K562 (cell line): ENCODE data around the gene SNX9. TPM values are rescaled to one million over a fixed set of nuclear protein-coding genes. Genes with fewer than 3 reads are reported as not detected.

Experiments used
- CBX8 ChIP-seq: fragments of 200-600 bp; sonication (generic); IDR thresholded peaks from 2 replicates; pipeline ENCODE4 v1.6.1; 2012; ENCODE audit warnings: borderline replicate concordance, mixed run types, low read depth, mild to moderate bottlenecking, moderate library complexity, mixed read lengths, low read length, control low read depth, inconsistent platforms; ENCODE audit not compliant: poor library complexity, severe bottlenecking; ENCODE audit errors: extremely low read depth
- CREB1 ChIP-seq, 2 experiments: sonication (generic) in 1 of 2; formaldehyde crosslinking in 1 of 2; IDR thresholded peaks; 2 replicates each; pipeline versions ENCODE4 v1.6.1 to v1.8.0; 2012 to 2022; ENCODE audit warnings: inconsistent platforms in 1 of 2, mild to moderate bottlenecking in 1 of 2, missing genetic modification reagents in 1 of 2, moderate library complexity in 1 of 2
- HMG20B ChIP-seq: fragments of 250-450 bp; sonication (Bioruptor Pico); IDR thresholded peaks from 2 replicates; pipeline ENCODE4 v1.5.0; 2021; ENCODE audit warnings: mild to moderate bottlenecking
- NR2C1 ChIP-seq, 2 experiments: fragments of 450-650 bp; IDR thresholded peaks; 2 replicates each; pipeline ENCODE4 v1.6.1; 2017; ENCODE audit warnings: mild to moderate bottlenecking in 2 of 2, antibody characterized with exemption in 1 of 2, inconsistent platforms in 1 of 2, missing compliant biosample characterization in 1 of 2, missing genetic modification characterization in 1 of 2
- TBP ChIP-seq: optimal IDR thresholded peaks from 2 replicates; pipeline ENCODE3; 2011; ENCODE audit warnings: low read depth, low read length, improper control_type of control experiment
- ZBTB17 ChIP-seq: fragments of 450-650 bp; formaldehyde crosslinking; IDR thresholded peaks from 2 replicates; pipeline ENCODE4 v1.4.0; 2020; ENCODE audit warnings: mild to moderate bottlenecking
- ZC3H11A ChIP-seq: IDR thresholded peaks from 2 replicates; pipeline ENCODE4 v1.6.1; 2012; ENCODE audit warnings: low read depth, low read length, improper control_type of control experiment
- ZFX ChIP-seq: sonication (generic); formaldehyde crosslinking; IDR thresholded peaks from 2 replicates; pipeline ENCODE4 v1.8.0; 2022; ENCODE audit warnings: mild to moderate bottlenecking, missing genetic modification reagents, moderate library complexity
- ZNF133 ChIP-seq: fragments of 250-450 bp; sonication (Bioruptor Pico); IDR thresholded peaks from 2 replicates; pipeline ENCODE4 v1.4.0; 2020; ENCODE audit warnings: mild to moderate bottlenecking
- ZNF3 ChIP-seq: fragments of 250-450 bp; sonication (Bioruptor Pico); IDR thresholded peaks from 2 replicates; pipeline ENCODE4 v1.5.0; 2021; ENCODE audit warnings: mild to moderate bottlenecking, moderate library complexity
- ZNF668 ChIP-seq: fragments of 250-450 bp; sonication (Bioruptor Pico); IDR thresholded peaks from 2 replicates; pipeline ENCODE4 v1.8.0; 2022; ENCODE audit warnings: mild to moderate bottlenecking, inconsistent platforms
- ZNF707 ChIP-seq: fragments of 250-450 bp; sonication (Bioruptor Pico); conservative IDR thresholded peaks from 2 replicates; pipeline ENCODE4 v1.8.0; 2022; ENCODE audit warnings: inconsistent platforms, mild to moderate bottlenecking, moderate library complexity
- ZZZ3 ChIP-seq: fragments of 450-650 bp; IDR thresholded peaks from 2 replicates; pipeline ENCODE4 v1.6.1; 2016; ENCODE audit warnings: antibody characterized with exemption, mild to moderate bottlenecking, moderate library complexity
- polyA plus RNA-seq, 8 experiments: library from polyadenylated mRNA; depleted of rRNA in 4 of 8; stranded (reverse) in 5 of 8; unstranded in 3 of 8; fragments of >200 nt; fragmentation: Nextera tagmentation in 2 of 8; fragmentation: Illumina TruSeq in 1 of 8; extraction: Ambion mirVana in 2 of 8; extraction: Trizol in 1 of 8; gene quantifications; 2 replicates each; pipeline versions ENCODE4 v1.2.1 to v1.2.3, GENCODE V29; 2011 to 2014; ENCODE audit warnings: inconsistent platforms in 1 of 8, missing spikeins in 1 of 8
- total RNA-seq, 7 experiments: library from RNA; depleted of rRNA in 6 of 7; stranded (reverse); fragments of >200 nt in 6 of 7; fragmentation: Illumina TruSeq in 2 of 7; extraction: Trizol in 2 of 7; gene quantifications; 2 replicates each; pipeline versions ENCODE4 v1.2.1 to v1.2.3, GENCODE V29; 2011 to 2021; ENCODE audit warnings: low replicate concordance in 1 of 7
- TF ChIP-seq, protein P1 (sequence below), 2 experiments: fragments of 450-650 bp; IDR thresholded peaks; 2 replicates each; pipeline ENCODE4 v1.6.1; 2016; ENCODE audit warnings: mild to moderate bottlenecking in 2 of 2, borderline replicate concordance in 1 of 2, low read depth in 1 of 2, moderate library complexity in 1 of 2
- TF ChIP-seq, protein P2 (sequence below): sonication (generic); formaldehyde crosslinking; IDR thresholded peaks from 2 replicates; pipeline ENCODE4 v1.8.1; 2023; ENCODE audit warnings: mild to moderate bottlenecking, missing genetic modification reagents, moderate library complexity
- TF ChIP-seq, protein P3 (sequence below): fragments of 250-450 bp; sonication (Bioruptor Pico); IDR thresholded peaks from 2 replicates; pipeline ENCODE4 v1.4.0; 2020; ENCODE audit warnings: mild to moderate bottlenecking, moderate library complexity, borderline replicate concordance

SNX9 gene
- total and polyA plus RNA-seq, 9 of the 15 experiments (the other 6 are each of a cell fraction or from before 2014, with no cell fraction given) = 6.0 to 81.7 (median 57.1) TPM

DNA sequence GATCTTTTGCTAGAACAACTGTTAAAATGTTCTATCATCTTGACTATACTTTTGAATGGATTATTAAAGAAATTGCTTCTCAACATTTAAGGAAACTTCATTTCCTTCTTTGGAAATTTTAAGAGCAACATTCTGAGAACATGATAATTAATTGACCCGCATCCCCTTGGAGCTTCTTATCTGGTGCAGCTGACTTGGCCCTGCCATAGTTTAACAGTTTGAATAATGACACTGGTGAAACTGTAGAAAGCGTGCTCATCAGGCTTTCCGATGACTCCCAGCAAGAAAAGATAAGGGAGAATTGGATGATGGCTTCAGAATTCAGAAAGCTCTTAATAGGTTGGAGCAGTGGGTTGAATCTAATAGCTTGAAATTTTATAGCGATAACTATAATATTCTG is 38.1 kb downstream of the SNX9 start (continued):
- no peak for TF ChIP-seq CREB1 (IDR thresholded peaks at IDR 0.05)
- TF ChIP-seq CREB1 (CRISPR knock-in tag; IDR thresholded peaks at IDR 0.05) = no peak
- TF ChIP-seq, protein P1, sequence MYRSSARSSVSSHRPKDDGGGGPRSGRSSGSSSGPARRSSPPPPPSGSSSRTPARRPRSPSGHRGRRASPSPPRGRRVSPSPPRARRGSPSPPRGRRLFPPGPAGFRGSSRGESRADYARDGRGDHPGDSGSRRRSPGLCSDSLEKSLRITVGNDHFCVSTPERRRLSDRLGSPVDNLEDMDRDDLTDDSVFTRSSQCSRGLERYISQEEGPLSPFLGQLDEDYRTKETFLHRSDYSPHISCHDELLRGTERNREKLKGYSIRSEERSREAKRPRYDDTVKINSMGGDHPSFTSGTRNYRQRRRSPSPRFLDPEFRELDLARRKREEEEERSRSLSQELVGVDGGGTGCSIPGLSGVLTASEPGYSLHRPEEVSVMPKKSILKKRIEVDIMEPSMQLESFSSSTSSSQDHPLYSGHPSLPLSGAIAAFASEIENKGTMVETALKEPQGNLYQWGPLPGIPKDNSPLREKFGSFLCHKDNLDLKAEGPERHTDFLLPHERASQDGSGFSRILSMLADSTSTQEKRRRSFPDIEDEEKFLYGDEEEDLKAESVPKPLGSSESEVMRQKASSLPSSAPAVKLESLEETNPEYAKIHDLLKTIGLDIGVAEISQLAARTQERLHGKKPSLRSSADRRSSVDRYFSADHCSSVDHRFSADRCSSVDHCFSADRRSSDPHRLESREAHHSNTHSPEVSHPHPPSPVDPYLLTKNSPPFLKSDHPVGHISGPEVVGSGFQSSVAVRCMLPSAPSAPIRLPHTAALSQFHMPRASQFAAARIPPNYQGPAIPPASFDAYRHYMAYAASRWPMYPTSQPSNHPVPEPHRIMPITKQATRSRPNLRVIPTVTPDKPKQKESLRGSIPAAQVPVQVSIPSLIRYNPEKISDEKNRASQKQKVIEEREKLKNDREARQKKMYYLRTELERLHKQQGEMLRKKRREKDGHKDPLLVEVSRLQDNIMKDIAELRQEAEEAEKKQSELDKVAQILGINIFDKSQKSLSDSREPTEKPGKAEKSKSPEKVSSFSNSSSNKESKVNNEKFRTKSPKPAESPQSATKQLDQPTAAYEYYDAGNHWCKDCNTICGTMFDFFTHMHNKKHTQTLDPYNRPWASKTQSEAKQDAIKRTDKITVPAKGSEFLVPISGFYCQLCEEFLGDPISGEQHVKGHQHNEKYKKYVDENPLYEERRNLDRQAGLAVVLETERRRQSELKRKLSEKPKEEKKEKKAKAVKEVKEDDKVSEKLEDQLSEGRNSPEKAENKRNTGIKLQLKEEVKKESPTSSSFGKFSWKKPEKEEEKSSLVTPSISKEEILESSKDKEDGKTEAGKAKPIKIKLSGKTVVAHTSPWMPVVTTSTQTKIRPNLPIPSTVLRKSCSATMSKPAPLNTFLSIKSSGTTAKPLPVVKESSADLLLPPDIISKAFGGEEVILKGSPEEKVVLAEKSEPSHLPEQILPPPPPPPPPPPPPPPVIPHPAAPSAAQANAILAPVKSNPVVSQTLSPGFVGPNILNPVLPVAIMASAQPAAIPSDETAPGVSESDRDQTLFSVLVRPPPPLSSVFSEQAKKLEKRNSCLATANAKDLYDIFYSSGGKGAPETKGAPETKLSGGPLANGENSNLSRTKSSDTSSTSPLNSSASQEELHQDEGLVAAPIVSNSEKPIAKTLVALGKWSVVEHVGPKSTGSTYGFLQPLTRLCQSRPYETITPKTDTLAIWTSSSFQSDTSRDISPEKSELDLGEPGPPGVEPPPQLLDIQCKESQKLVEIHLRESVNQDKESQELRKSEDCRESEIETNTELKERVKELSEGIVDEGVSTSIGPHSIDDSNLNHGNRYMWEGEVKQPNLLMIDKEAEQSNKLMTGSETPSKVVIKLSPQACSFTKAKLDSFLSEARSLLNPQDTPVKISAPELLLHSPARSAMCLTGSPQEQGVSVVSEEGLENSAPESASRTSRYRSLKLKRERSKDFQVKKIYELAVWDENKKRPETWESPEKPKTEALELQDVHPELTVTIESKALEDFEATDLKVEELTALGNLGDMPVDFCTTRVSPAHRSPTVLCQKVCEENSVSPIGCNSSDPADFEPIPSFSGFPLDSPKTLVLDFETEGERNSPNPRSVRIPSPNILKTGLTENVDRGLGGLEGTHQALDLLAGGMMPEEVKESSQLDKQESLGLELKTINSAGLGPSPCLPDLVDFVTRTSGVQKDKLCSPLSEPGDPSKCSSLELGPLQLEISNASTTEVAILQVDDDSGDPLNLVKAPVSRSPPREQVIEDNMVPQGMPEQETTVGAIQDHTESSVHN (IDR thresholded peaks at IDR 0.05; ENCODE audit: borderline replicate concordance in 1 of 2, low read depth in 1 of 2) = peak in 1 of 2 experiments; percentile 68; a peak in 2 of 4 replicates
- TF ChIP-seq TBP = no peak
- no peak for TF ChIP-seq ZC3H11A
- no peak for TF ChIP-seq ZNF3 (CRISPR knock-in tag)
- no peak for TF ChIP-seq ZBTB17 (CRISPR knock-in tag)
- TF ChIP-seq HMG20B (CRISPR knock-in tag) = no peak
- no peak for TF ChIP-seq ZNF133 (CRISPR knock-in tag)
- TF ChIP-seq ZNF668 = no peak
- TF ChIP-seq, protein P2, sequence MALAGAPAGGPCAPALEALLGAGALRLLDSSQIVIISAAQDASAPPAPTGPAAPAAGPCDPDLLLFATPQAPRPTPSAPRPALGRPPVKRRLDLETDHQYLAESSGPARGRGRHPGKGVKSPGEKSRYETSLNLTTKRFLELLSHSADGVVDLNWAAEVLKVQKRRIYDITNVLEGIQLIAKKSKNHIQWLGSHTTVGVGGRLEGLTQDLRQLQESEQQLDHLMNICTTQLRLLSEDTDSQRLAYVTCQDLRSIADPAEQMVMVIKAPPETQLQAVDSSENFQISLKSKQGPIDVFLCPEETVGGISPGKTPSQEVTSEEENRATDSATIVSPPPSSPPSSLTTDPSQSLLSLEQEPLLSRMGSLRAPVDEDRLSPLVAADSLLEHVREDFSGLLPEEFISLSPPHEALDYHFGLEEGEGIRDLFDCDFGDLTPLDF = no peak
- TF ChIP-seq ZNF707 = no peak
- no peak for TF ChIP-seq NR2C1 (IDR thresholded peaks at IDR 0.05)
- TF ChIP-seq NR2C1 (tag; IDR thresholded peaks at IDR 0.05) = peak; percentile 32; the same call in 1 of the 2 replicates
- TF ChIP-seq, protein P3, sequence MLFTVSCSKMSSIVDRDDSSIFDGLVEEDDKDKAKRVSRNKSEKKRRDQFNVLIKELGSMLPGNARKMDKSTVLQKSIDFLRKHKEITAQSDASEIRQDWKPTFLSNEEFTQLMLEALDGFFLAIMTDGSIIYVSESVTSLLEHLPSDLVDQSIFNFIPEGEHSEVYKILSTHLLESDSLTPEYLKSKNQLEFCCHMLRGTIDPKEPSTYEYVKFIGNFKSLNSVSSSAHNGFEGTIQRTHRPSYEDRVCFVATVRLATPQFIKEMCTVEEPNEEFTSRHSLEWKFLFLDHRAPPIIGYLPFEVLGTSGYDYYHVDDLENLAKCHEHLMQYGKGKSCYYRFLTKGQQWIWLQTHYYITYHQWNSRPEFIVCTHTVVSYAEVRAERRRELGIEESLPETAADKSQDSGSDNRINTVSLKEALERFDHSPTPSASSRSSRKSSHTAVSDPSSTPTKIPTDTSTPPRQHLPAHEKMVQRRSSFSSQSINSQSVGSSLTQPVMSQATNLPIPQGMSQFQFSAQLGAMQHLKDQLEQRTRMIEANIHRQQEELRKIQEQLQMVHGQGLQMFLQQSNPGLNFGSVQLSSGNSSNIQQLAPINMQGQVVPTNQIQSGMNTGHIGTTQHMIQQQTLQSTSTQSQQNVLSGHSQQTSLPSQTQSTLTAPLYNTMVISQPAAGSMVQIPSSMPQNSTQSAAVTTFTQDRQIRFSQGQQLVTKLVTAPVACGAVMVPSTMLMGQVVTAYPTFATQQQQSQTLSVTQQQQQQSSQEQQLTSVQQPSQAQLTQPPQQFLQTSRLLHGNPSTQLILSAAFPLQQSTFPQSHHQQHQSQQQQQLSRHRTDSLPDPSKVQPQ = no peak
- no peak for TF ChIP-seq CBX8
- TF ChIP-seq ZZZ3 = no peak
- no peak for TF ChIP-seq ZFX (CRISPR knock-in tag)
